Brain pericyte (primary cell): ENCODE results near the gene TTC19.

Experiments used
- DNase-seq: peaks from one replicate; pipeline ENCODE4 v3.0.0-alpha.2; 2012; ENCODE audit warnings: low read depth, low spot score

Gene TTC19

DNA sequence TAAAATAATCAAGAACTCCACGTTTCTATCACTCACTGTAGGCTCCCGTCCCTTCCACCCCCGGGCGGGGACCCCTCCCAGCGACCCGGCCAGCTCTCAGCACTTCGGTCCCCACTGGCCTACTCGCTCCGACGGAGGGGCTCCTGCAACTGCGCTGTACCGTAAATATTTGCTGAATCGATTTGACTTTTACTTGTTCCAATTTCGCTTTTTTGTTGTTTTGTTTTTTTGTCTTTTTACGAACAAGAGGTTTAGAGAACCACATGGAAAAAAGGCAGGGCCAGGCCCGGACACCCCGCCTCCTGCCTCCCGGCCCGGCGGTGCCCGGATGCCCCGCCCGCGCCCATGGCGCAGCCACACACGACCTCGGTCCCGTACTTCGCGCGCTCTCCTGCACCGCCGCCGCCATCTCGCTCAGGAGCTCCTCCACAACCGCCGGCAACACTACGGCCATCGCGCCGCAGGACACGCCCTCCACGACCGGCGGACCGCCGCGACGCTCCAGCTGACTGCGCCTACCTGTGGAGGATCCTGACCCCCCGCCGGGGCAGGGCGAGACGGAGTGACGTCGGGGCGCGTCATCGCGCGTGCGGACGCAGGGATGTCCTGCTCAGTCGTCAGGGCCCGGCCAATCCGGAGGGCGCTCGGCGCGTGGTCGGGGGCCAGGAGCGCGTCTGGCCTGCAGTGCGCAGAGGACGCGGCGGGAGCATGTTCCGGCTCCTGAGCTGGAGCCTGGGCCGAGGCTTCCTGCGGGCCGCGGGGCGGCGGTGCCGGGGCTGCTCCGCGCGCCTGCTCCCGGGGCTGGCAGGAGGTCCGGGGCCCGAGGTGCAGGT lies at the start of gene TTC19, which contains the start of gene ZSWIM7:
Gene TTC19, plus strand, starts transcription at position 684 of the 833 bp plus-strand sequence. Its CDS starts 25 bp downstream, at position 709.
Gene ZSWIM7, minus strand, starts transcription at position 564 of the 833 bp plus-strand sequence. Its CDS starts 110 bp downstream, at position 454.
- peak; percentile 89 for DNase-seq

DNA sequence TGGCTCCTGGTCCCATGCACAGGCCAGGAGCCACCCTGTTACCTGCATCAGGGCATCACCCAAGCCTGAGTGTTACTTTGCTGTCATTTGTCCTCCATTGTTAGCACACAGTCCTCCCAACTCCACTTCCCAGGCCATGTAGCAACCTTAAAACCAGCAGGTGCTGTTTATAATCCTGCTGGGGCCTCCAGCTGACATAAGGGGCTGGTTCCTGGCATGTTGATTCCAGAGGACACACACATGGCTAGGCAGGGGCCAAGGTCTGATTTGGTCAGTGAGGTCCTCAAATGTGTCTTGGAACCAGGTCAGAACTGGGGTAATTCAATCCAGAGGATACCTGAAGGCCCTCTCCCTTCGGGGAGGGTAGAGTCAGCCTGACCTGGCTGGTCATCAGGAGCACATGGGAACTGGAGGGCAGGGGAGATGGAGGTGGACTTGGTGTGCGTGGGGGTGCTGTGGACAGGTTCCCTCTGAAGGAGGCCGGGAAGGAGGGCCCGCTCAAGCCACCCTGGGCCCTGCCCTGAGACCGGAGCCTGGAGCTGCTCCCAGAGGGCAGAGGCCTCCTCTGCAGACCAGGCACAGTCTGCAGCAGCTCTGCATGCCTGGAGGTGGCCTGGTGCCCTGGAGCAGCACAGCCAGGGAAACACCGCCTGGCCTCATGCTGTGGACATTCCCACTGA lies 48.1 kb upstream of the TTC19 start:
- DNase-seq, result no peak

DNA sequence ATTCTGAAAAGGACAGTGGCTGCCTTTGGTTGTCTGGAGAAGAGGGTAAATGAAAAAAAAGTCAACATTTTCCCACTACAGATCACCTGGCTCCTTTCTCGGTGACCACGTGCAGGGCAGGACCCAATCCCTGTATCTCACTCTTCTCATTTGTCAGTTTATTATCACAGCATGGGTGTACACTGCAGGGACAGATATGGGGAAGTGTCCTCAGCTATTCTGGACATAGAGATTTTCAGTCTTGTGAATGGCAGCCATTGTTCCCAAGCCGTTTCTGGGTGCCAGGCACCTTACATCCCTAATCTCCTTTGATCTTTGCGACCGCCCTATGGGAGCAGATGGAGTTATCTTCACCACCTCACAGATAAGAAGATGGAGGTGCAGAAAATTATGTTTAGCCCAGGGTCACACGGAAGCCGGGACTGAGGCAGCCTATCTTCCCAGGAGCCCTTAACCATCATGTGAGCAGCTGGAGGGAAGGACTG lies 47.5 kb upstream of the TTC19 start:
- no peak for DNase-seq

GRCh38 chr17:15952916-15953790 lies 46.5 kb upstream of the TTC19 start:
- DNase-seq, result no peak

- DNase-seq, result no peak
Measured at GRCh38 chr17:15954222-15954621, 45.4 kb upstream of the TTC19 start.

GRCh38 chr17:15955793-15956541 lies 43.7 kb upstream of the TTC19 start:
- no peak for DNase-seq

GRCh38 chr17:15957206-15957605 lies 42.4 kb upstream of the TTC19 start:
- no peak for DNase-seq

GRCh38 chr17:15957608-15958307 lies 41.9 kb upstream of the TTC19 start:
- no peak for DNase-seq

- no peak for DNase-seq
Measured at GRCh38 chr17:15958484-15958854, 41.2 kb upstream of the TTC19 start.

DNA sequence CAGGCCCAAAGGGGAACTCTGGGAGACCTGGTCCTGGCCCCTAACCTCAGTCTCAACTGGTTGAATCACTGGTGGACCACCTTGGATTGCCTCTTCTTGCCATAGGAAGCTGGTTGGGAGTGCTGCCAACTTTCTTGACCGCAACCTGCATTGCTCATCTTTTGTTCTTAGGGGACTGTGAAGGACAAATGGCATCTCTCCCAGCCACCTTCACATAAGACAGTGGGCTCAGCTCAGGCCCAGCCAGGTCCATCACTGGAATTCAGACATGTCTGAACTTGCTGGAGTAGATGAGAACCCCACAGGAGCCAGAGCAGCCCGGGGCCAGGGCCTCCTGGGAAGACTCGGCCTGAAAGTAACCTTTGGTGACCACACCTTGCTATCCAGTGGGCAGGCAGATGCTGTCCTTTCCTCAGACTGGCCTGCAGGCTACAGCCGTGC lies 35.9 kb upstream of the TTC19 start:
- no peak for DNase-seq

- DNase-seq, result no peak
Measured at GRCh38 chr17:15965528-15965927, 34.1 kb upstream of the TTC19 start.

GRCh38 chr17:15966183-15966878 lies 33.3 kb upstream of the TTC19 start:
- no peak for DNase-seq

DNA sequence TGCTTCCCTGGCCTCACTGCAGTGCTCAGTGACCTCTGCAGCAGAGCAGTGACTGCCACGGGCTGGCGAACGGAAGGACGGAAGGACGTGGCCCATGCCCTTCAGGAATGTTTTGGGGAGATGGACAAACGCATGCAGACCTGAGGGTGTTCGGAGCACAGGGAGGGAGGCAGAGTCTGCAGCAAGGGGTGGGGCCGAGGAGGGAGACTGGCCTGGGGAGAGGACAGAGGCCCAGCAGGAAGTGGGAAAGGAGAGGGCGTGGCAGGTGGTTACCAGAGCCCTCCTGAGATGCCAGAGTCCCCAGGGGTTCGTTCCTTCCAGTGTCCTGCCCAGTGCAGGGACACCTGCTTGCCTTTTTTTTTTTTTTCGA lies 32.8 kb upstream of the TTC19 start:
- no peak for DNase-seq

- DNase-seq, result no peak
Measured at GRCh38 chr17:15967706-15968399, 31.8 kb upstream of the TTC19 start.

GRCh38 chr17:15969463-15969862 lies 30.2 kb upstream of the TTC19 start:
- DNase-seq, result no peak

- no peak for DNase-seq
Measured at GRCh38 chr17:15970500-15970899, 29.1 kb upstream of the TTC19 start.

GRCh38 chr17:15971098-15971678 lies 28.4 kb upstream of the TTC19 start:
- DNase-seq, result no peak

GRCh38 chr17:15971882-15972281 lies 27.7 kb upstream of the TTC19 start:
- DNase-seq, result no peak

- DNase-seq, result no peak
Measured at GRCh38 chr17:15972497-15972951, 27.1 kb upstream of the TTC19 start.
